Skin of body (tissue), 3 donors: Measurements from ENCODE around the gene UNC93B1. TPM values are rescaled to one million over a fixed set of nuclear protein-coding genes. Genes with fewer than 3 reads are reported as not detected.
"Not testable (repeated sequence)": the region's sequence is repeated elsewhere in the genome, so short reads cannot be mapped to it uniquely, and the experiment has no call there.

Experiments
- DNase-seq: peaks from one replicate; lab custom pipeline; 2025; lab: John Stamatoyannopoulos, UW
- small RNA-seq: library from RNA; depleted of rRNA; stranded (forward); fragments of <200 nt; gene quantifications from one replicate; pipeline ENCODE3, GENCODE V24; 2014; ENCODE audit warnings: low replicate concordance
- total RNA-seq: library from RNA; depleted of rRNA; stranded (reverse); fragments of >200 nt; gene quantifications from one replicate; pipeline ENCODE4 v1.2.3, GENCODE V29; 2014

Gene UNC93B1
- total RNA-seq, 1 donor from 2014 or later = 7.0 TPM

DNA sequence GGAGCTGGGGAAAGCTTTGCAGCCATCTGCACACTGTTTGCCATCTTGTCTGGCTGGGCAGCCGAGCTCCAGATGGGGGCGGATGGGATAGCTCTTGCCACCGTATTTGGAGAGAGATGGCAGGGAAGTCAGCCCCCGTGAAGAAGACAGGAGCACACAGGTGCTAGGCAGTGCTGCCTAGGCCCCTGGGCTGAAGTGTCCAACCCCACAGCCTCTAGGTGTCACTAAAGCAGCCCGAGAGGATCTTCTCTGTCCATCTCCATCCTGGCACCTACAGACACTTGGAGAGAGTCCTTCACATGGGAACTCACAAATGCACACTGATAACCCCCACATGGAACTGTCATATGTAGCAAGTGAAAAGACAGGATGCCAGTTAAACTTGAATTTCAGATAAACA, 60.5 kb downstream of the UNC93B1 start:
- DNase-seq = not testable (repeated sequence)

Small RNA genes within 50 kb of the gene (small RNA-seq; reads per million reads assigned to genes)
- gene MIR6753 = not detected

Other genes starting within 250 kb of the UNC93B1 start
- 2.1 TPM for gene ALDH3B1, start 6.2 kb upstream of the UNC93B1 start, total RNA-seq
- gene NDUFS8, start 26.6 kb upstream of the UNC93B1 start, total RNA-seq = 44.2 TPM
- gene TCIRG1, start 34.9 kb upstream of the UNC93B1 start, total RNA-seq = 22.5 TPM
- gene CHKA, start 117.3 kb upstream of the UNC93B1 start, total RNA-seq = 20.8 TPM
- 41.5 TPM for gene KMT5B, start 209.2 kb upstream of the UNC93B1 start, total RNA-seq